ENCODE results near the gene RIPOR2.

DNA sequence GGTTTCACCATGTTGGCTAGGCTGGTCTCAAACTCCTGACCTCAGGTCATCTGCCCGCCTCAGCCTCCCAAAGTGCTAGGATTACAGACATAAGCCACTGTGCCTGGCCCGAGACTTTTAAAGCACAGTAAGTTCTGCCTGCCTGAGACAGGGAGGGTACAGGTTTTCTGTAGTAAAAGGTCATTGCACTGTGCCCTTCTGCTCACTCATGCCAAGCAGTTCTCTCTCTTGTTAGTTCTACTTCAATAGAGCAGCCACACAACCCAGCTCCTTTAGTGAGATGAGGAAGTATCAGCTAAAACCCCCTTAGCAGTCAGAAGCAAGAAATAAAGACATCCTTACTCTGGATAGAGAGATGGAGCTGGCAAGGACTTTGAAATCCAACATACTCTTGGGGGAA lies 84.7 kb downstream of the RIPOR2 start:
- TF ChIP-seq, protein P1, sequence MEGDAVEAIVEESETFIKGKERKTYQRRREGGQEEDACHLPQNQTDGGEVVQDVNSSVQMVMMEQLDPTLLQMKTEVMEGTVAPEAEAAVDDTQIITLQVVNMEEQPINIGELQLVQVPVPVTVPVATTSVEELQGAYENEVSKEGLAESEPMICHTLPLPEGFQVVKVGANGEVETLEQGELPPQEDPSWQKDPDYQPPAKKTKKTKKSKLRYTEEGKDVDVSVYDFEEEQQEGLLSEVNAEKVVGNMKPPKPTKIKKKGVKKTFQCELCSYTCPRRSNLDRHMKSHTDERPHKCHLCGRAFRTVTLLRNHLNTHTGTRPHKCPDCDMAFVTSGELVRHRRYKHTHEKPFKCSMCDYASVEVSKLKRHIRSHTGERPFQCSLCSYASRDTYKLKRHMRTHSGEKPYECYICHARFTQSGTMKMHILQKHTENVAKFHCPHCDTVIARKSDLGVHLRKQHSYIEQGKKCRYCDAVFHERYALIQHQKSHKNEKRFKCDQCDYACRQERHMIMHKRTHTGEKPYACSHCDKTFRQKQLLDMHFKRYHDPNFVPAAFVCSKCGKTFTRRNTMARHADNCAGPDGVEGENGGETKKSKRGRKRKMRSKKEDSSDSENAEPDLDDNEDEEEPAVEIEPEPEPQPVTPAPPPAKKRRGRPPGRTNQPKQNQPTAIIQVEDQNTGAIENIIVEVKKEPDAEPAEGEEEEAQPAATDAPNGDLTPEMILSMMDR (IDR thresholded peaks at IDR 0.05), result no peak
- no peak for TF ChIP-seq ZFX (IDR thresholded peaks at IDR 0.05; ENCODE audit: borderline replicate concordance)

Data from 22Rv1 (cell line).